Thoracic aorta (tissue), 2 donors: ENCODE results near the gene LOXL4. TPM values are rescaled to one million over a fixed set of nuclear protein-coding genes. Genes with fewer than 3 reads are reported as not detected.

Experiments
- ATAC-seq: fragments of 150-250 bp; one replicate; pipeline ENCODE4 v1.8.0; 2017; ENCODE audit warnings: low read depth; ENCODE audit not compliant: insufficient number of reproducible peaks, low FRiP score
- DNase-seq: peaks from one replicate; pipeline ENCODE4 v3.0.0-alpha.2; 2020; ENCODE audit warnings: low spot score
- H3K27ac ChIP-seq, 2 donors: fragments of 200-600 bp; sonication (generic); 1 replicate in 1 of 2; 2 replicates in 1 of 2; pipeline ENCODE4 v1.5.1; 2016; ENCODE audit warnings: mild to moderate bottlenecking in 2 of 2, moderate library complexity in 2 of 2
- H3K27me3 ChIP-seq: fragments of 200-600 bp; sonication (generic); replicated peaks from 2 replicates; pipeline ENCODE4 v1.6.0; 2016; ENCODE audit warnings: mild to moderate bottlenecking; ENCODE audit not compliant: insufficient read depth
- H3K36me3 ChIP-seq: fragments of 200-600 bp; sonication (generic); one replicate; pipeline ENCODE4 v1.5.1; 2016
- H3K4me1 ChIP-seq, 2 donors: fragments of 200-600 bp; sonication (generic); 1 replicate in 1 of 2; 2 replicates in 1 of 2; pipeline versions ENCODE4 v1.5.1 to v1.6.0; 2016; ENCODE audit warnings: low read depth in 2 of 2, mild to moderate bottlenecking in 1 of 2; ENCODE audit not compliant: control insufficient read depth in 1 of 2
- H3K4me3 ChIP-seq: fragments of 200-600 bp; sonication (generic); 2 replicates; pipeline ENCODE4 v1.5.1; 2016; ENCODE audit warnings: mild to moderate bottlenecking
- H3K9me3 ChIP-seq: fragments of 200-600 bp; sonication (generic); 2 replicates; pipeline ENCODE4 v1.5.1; 2016
- total RNA-seq, 2 donors: library from RNA; depleted of rRNA; stranded (reverse); fragments of >200 nt; gene quantifications; one replicate each; pipeline versions ENCODE4 v1.1.0 to v1.2.3, GENCODE V29; 2016
- TF ChIP-seq, protein P1 (sequence below): fragments of 200-600 bp; sonication (generic); IDR thresholded peaks from one replicate; pipeline ENCODE4 v1.5.1; 2019; ENCODE audit warnings: antibody characterized with exemption

The LOXL4 gene
- total RNA-seq, 2 donors from 2014 or later, result 15.4 to 24.5 TPM

DNA sequence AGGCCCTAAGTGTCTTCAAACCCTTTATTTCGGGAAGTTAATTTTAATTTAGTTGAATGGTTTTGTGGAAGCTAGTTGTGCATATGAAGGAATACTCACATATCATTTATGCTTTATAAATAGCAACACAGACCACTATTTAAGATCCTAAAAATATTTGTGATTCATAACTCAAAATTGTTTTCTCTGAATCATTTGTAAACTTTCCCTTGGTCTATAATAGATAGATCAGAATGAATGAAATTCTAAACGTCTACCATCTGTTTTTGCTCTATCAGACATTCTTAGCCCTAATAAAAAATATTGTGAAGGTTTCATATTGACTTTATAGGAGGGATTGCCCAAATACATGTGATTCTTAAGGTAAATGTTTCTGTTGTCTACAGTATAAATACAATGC, 43.5 kb downstream of the LOXL4 start:
- no peaks in the 10 kb centered on the region for H3K36me3 ChIP-seq
- TF ChIP-seq, protein P1, sequence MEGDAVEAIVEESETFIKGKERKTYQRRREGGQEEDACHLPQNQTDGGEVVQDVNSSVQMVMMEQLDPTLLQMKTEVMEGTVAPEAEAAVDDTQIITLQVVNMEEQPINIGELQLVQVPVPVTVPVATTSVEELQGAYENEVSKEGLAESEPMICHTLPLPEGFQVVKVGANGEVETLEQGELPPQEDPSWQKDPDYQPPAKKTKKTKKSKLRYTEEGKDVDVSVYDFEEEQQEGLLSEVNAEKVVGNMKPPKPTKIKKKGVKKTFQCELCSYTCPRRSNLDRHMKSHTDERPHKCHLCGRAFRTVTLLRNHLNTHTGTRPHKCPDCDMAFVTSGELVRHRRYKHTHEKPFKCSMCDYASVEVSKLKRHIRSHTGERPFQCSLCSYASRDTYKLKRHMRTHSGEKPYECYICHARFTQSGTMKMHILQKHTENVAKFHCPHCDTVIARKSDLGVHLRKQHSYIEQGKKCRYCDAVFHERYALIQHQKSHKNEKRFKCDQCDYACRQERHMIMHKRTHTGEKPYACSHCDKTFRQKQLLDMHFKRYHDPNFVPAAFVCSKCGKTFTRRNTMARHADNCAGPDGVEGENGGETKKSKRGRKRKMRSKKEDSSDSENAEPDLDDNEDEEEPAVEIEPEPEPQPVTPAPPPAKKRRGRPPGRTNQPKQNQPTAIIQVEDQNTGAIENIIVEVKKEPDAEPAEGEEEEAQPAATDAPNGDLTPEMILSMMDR, result no peak
- ATAC-seq (no peak), DNase-seq (no peak)
- no peaks in the 10 kb centered on the region for H3K27me3 ChIP-seq
- H3K27ac ChIP-seq, result no peak overlapping the region
- H3K9me3 ChIP-seq, result peaks cover 7% of the 10 kb centered on the region
- H3K4me1 ChIP-seq, result peaks cover 14% of the 10 kb centered on the region in 2 donors
- H3K4me3 ChIP-seq, result no peak overlapping the region

DNA sequence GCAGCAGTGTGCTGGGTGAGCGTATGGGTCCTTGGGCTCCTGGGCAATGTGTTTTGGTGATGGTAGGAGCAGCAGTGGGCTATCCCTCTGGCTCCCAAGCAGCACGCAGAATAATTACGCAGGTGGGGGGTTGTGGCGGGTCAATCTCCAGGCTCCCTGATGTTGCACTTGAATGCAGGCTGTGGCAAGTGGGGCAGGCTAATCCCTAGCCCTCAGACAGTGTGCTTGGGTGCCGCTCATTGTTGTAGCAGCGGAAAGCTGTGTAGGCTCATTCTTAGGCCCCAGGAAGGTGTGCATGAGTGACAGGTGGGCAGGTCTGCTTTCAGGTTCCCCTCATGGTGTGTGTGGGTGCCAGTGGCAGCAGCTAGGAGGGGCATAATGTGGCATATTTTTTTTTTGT, 44.1 kb downstream of the LOXL4 start:
- DNase-seq, result no peak

DNA sequence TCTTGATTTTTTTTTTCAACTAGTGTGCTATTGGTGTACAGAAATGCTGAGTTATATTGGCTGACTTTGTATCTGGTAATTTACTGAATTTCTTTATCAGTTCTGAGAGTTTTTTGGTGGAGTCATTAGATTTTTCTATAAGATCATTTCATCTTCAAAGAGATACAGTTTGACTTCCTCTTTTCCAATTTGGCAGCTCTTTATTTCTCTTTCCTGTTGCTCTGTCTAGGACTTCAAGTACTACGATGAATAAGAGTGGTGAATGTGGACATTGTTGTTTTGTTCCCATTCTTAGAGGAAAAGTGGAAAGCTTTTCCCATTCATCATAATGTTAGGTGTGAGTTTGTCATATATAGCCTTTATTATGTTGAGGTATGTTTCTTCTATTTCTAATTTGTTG, 50.2 kb downstream of the LOXL4 start:
- DNase-seq (no peak), ATAC-seq (no peak)
- TF ChIP-seq, protein P1, result no peak
- Histone ChIP-seq H3K9me3 (peaks cover 12% of the 10 kb centered on the region), H3K4me1 (peaks cover 0 to 6% of the 10 kb centered on the region in 2 donors), H3K4me3 (no peak overlapping the region), H3K27ac (no peak overlapping the region), H3K27me3 (no peaks in the 10 kb centered on the region), H3K36me3 (no peaks in the 10 kb centered on the region)

More for the DNA sequence above, 44.1 kb downstream of the LOXL4 start:
- TF ChIP-seq, protein P1, result no peak
- H3K27me3 ChIP-seq, result no peaks in the 10 kb centered on the region
- H3K4me3 ChIP-seq, result no peak overlapping the region
- peaks cover 14% of the 10 kb centered on the region in 2 donors for H3K4me1 ChIP-seq
- peaks cover 7% of the 10 kb centered on the region for H3K9me3 ChIP-seq
- no peak for ATAC-seq
- no peak overlapping the region for H3K27ac ChIP-seq
- H3K36me3 ChIP-seq, result no peaks in the 10 kb centered on the region

DNA sequence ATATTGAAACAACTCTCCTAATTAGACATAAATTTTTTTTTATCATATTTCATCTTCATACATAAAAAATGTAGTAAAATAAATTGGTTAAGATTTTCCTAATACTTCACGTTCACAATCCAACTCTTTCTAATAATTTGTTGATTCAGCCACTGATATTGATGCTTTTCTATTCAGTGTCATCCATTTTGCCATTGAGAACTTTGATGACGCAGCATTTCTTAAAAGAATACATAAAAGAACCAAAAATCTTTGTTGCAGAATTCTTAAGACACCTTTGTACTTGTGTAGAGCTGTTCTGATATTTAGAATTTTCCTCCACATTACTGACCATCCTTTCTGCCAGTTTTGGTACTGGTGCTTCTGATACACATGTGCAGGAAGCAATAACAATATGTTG, 52.6 kb downstream of the LOXL4 start:
- no peak for DNase-seq
- H3K4me1 ChIP-seq, result peaks cover 0 to 16% of the 10 kb centered on the region in 2 donors
- ATAC-seq, result no peak
- no peak overlapping the region for H3K27ac ChIP-seq
- H3K9me3 ChIP-seq, result peaks cover 12% of the 10 kb centered on the region
- no peak overlapping the region for H3K4me3 ChIP-seq
- H3K27me3 ChIP-seq, result no peaks in the 10 kb centered on the region
- TF ChIP-seq, protein P1, result no peak
- H3K36me3 ChIP-seq, result no peaks in the 10 kb centered on the region

DNA sequence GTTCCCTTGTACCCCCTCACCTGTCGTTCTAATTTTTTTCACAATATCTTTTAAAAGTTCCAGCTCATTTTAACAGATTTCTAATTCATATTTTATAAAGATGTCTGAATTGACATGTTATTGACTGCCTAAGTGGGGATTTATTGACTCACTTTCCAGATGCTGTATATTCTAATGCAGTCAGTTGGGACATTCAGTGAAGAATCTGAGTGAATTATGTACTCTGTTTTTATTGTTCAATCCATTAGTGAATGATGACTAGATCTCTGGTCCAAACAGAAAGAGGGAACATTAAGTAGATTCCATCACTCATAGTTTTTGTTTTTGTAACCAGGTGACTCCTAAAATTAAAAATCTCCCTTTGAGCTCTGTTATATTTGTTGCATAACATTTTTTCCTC, 54.3 kb downstream of the LOXL4 start:
- ATAC-seq (no peak), DNase-seq (no peak)
- H3K9me3 ChIP-seq, result peaks cover 5% of the 10 kb centered on the region
- H3K27me3 ChIP-seq, result no peaks in the 10 kb centered on the region
- H3K4me1 ChIP-seq, result peaks cover 0 to 16% of the 10 kb centered on the region in 2 donors
- TF ChIP-seq, protein P1, result no peak
- no peak overlapping the region for H3K4me3 ChIP-seq
- no peak overlapping the region for H3K27ac ChIP-seq
- no peaks in the 10 kb centered on the region for H3K36me3 ChIP-seq
